ENCODE measurements around the gene PARD3B. TPM values are rescaled to one million over a fixed set of nuclear protein-coding genes. Genes with fewer than 3 reads are reported as not detected.
"Not testable (repeated sequence)": the region's sequence is repeated elsewhere in the genome, so short reads cannot be mapped to it uniquely, and the experiment has no call there.

The PARD3B gene
- total and polyA plus RNA-seq, 2 experiments from 2014 or later, result 3.5 to 4.4 TPM

DNA sequence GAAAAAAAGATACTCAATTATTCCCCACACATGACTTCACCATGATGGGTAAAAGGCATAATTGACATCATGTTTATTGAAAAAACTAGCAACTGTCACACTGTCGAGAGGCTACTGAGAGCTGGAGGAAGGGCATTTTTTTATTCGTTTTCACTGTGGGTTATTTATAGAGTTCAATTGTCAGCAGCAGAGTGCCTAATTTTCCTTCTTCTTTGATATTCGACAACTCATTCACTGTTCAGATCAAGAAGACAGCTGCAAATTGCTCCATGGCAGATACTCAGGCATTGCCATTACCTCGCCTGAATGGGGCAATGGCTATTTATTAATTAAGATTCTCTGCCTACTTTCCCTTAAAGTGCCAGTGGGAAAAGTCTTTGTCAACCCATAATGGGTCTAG lies 939.5 kb downstream of the PARD3B start:
- H3K27me3 Mint-ChIP-seq (ENCODE audit: insufficient read depth, low read depth, poor library complexity), result peaks cover 1% of the 10 kb centered on the region
- H3K27ac Mint-ChIP-seq, result peak overlapping the region; percentile 66
- Histone ChIP-seq H3K27me3 (ENCODE audit: insufficient read depth) (no peaks in the 10 kb centered on the region), H4K20me1 (replicated peaks; ENCODE audit: insufficient read depth) (no peaks in the 10 kb centered on the region), H3K27ac (ENCODE audit: low read depth) (no peak overlapping the region), H3K4me1 (ENCODE audit: insufficient read depth) (peaks cover 40% of the 10 kb centered on the region), H3K36me3 (ENCODE audit: insufficient read depth) (no peaks in the 10 kb centered on the region), H3K4me2 (peak overlapping the region; percentile 50), H3K9me2 (ENCODE audit: insufficient read depth) (peaks cover 20% of the 10 kb centered on the region; the same call in 1 of the 2 replicates), H3F3A (replicated peaks; ENCODE audit: low read depth) (no peaks in the 10 kb centered on the region), H3K4me3 (no peak overlapping the region), H2AFZ (no peak overlapping the region), H3K79me2 (replicated peaks; ENCODE audit: insufficient read depth) (no peaks in the 10 kb centered on the region)
- DNase-seq (ENCODE audit: low spot score) (no peak), ATAC-seq (no peak)
- H3K4me3 Mint-ChIP-seq, result no peak overlapping the region
- H3K9me3 Mint-ChIP-seq, result no peaks in the 10 kb centered on the region
- peaks cover 24% of the 10 kb centered on the region; the same call in 2 of the 3 replicates for H3K4me1 Mint-ChIP-seq
- TF ChIP-seq JUNB (IDR thresholded peaks at IDR 0.05; ENCODE audit: unreplicated experiment) (no peak), POLR2AphosphoS5 (IDR thresholded peaks at IDR 0.05; ENCODE audit: low read depth) (no peak), CREB1 (CRISPR knock-in tag; IDR thresholded peaks at IDR 0.05; ENCODE audit: low read depth) (no peak), STAT1 (IDR thresholded peaks at IDR 0.05; ENCODE audit: unreplicated experiment) (no peak), ZNF114 (CRISPR knock-in tag; IDR thresholded peaks at IDR 0.05) (no peak), NANOG (IDR thresholded peaks at IDR 0.05; ENCODE audit: borderline replicate concordance) (no peak)
- TF ChIP-seq, protein P1, sequence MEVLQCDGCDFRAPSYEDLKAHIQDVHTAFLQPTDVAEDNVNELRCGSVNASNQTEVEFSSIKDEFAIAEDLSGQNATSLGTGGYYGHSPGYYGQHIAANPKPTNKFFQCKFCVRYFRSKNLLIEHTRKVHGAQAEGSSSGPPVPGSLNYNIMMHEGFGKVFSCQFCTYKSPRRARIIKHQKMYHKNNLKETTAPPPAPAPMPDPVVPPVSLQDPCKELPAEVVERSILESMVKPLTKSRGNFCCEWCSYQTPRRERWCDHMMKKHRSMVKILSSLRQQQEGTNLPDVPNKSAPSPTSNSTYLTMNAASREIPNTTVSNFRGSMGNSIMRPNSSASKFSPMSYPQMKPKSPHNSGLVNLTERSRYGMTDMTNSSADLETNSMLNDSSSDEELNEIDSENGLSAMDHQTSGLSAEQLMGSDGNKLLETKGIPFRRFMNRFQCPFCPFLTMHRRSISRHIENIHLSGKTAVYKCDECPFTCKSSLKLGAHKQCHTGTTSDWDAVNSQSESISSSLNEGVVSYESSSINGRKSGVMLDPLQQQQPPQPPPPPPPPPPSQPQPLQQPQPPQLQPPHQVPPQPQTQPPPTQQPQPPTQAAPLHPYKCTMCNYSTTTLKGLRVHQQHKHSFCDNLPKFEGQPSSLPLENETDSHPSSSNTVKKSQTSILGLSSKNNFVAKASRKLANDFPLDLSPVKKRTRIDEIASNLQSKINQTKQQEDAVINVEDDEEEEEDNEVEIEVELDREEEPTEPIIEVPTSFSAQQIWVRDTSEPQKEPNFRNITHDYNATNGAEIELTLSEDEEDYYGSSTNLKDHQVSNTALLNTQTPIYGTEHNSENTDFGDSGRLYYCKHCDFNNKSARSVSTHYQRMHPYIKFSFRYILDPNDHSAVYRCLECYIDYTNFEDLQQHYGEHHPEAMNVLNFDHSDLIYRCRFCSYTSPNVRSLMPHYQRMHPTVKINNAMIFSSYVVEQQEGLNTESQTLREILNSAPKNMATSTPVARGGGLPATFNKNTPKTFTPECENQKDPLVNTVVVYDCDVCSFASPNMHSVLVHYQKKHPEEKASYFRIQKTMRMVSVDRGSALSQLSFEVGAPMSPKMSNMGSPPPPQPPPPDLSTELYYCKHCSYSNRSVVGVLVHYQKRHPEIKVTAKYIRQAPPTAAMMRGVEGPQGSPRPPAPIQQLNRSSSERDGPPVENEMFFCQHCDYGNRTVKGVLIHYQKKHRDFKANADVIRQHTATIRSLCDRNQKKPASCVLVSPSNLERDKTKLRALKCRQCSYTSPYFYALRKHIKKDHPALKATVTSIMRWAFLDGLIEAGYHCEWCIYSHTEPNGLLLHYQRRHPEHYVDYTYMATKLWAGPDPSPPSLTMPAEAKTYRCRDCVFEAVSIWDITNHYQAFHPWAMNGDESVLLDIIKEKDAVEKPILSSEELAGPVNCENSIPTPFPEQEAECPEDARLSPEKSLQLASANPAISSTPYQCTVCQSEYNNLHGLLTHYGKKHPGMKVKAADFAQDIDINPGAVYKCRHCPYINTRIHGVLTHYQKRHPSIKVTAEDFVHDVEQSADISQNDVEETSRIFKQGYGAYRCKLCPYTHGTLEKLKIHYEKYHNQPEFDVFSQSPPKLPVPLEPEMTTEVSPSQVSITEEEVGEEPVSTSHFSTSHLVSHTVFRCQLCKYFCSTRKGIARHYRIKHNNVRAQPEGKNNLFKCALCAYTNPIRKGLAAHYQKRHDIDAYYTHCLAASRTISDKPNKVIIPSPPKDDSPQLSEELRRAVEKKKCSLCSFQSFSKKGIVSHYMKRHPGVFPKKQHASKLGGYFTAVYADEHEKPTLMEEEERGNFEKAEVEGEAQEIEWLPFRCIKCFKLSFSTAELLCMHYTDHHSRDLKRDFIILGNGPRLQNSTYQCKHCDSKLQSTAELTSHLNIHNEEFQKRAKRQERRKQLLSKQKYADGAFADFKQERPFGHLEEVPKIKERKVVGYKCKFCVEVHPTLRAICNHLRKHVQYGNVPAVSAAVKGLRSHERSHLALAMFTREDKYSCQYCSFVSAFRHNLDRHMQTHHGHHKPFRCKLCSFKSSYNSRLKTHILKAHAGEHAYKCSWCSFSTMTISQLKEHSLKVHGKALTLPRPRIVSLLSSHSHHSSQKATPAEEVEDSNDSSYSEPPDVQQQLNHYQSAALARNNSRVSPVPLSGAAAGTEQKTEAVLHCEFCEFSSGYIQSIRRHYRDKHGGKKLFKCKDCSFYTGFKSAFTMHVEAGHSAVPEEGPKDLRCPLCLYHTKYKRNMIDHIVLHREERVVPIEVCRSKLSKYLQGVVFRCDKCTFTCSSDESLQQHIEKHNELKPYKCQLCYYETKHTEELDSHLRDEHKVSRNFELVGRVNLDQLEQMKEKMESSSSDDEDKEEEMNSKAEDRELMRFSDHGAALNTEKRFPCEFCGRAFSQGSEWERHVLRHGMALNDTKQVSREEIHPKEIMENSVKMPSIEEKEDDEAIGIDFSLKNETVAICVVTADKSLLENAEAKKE (CRISPR knock-in tag; IDR thresholded peaks at IDR 0.05), result no peak
- TF ChIP-seq, protein P2, sequence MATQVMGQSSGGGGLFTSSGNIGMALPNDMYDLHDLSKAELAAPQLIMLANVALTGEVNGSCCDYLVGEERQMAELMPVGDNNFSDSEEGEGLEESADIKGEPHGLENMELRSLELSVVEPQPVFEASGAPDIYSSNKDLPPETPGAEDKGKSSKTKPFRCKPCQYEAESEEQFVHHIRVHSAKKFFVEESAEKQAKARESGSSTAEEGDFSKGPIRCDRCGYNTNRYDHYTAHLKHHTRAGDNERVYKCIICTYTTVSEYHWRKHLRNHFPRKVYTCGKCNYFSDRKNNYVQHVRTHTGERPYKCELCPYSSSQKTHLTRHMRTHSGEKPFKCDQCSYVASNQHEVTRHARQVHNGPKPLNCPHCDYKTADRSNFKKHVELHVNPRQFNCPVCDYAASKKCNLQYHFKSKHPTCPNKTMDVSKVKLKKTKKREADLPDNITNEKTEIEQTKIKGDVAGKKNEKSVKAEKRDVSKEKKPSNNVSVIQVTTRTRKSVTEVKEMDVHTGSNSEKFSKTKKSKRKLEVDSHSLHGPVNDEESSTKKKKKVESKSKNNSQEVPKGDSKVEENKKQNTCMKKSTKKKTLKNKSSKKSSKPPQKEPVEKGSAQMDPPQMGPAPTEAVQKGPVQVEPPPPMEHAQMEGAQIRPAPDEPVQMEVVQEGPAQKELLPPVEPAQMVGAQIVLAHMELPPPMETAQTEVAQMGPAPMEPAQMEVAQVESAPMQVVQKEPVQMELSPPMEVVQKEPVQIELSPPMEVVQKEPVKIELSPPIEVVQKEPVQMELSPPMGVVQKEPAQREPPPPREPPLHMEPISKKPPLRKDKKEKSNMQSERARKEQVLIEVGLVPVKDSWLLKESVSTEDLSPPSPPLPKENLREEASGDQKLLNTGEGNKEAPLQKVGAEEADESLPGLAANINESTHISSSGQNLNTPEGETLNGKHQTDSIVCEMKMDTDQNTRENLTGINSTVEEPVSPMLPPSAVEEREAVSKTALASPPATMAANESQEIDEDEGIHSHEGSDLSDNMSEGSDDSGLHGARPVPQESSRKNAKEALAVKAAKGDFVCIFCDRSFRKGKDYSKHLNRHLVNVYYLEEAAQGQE (IDR thresholded peaks at IDR 0.05; ENCODE audit: unreplicated experiment), result no peak
- TF ChIP-seq, protein P3, sequence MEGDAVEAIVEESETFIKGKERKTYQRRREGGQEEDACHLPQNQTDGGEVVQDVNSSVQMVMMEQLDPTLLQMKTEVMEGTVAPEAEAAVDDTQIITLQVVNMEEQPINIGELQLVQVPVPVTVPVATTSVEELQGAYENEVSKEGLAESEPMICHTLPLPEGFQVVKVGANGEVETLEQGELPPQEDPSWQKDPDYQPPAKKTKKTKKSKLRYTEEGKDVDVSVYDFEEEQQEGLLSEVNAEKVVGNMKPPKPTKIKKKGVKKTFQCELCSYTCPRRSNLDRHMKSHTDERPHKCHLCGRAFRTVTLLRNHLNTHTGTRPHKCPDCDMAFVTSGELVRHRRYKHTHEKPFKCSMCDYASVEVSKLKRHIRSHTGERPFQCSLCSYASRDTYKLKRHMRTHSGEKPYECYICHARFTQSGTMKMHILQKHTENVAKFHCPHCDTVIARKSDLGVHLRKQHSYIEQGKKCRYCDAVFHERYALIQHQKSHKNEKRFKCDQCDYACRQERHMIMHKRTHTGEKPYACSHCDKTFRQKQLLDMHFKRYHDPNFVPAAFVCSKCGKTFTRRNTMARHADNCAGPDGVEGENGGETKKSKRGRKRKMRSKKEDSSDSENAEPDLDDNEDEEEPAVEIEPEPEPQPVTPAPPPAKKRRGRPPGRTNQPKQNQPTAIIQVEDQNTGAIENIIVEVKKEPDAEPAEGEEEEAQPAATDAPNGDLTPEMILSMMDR (conservative IDR thresholded peaks at IDR 0.05; ENCODE audit: low read depth in 2 of 2), result no peak
- peaks cover 4% of the 10 kb centered on the region; the same call in 2 of the 3 replicates for H3K36me3 Mint-ChIP-seq (ENCODE audit: low read depth)

DNA sequence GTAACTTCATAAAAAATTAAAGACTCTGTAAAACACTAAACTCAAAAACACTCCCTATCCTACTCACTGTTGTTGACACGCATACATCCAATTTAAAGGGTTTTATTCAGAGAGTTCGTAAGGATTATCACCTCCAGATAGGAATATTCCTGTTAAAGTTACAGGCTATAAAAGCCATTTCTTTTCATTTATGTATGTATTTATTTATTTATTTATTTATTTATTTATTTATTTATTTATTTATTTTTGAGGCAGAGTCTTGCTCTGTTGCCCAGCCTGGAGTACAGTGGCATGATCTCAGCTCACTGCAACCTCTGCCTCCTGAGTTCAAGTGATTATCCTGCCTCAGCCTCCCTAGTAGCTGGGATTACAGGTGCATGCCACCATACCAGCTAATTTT lies 948.3 kb downstream of the PARD3B start:
- not testable (repeated sequence) for H3K4me2 ChIP-seq; H3K9me2 ChIP-seq (ENCODE audit: insufficient read depth); H3K27ac ChIP-seq (ENCODE audit: low read depth); H3K27me3 Mint-ChIP-seq (ENCODE audit: insufficient read depth, low read depth, poor library complexity); DNase-seq (ENCODE audit: low spot score); H3F3A ChIP-seq (replicated peaks; ENCODE audit: low read depth); ATAC-seq; H3K36me3 Mint-ChIP-seq (ENCODE audit: low read depth); H3K4me3 Mint-ChIP-seq; H3K4me3 ChIP-seq; H3K27ac Mint-ChIP-seq; H3K4me1 ChIP-seq (ENCODE audit: insufficient read depth); H2AFZ ChIP-seq; H3K79me2 ChIP-seq (replicated peaks; ENCODE audit: insufficient read depth); H3K27me3 ChIP-seq (ENCODE audit: insufficient read depth); H3K36me3 ChIP-seq (ENCODE audit: insufficient read depth); H4K20me1 ChIP-seq (replicated peaks; ENCODE audit: insufficient read depth)
- Mint-ChIP-seq H3K9me3 (peaks cover 14% of the 10 kb centered on the region; the same call in 2 of the 3 replicates), H3K4me1 (peaks cover 25% of the 10 kb centered on the region)
